Stomach (tissue), 4 donors: ENCODE results near the gene HDAC10.

Source experiments
- CTCF ChIP-seq, 7 experiments: fragments of 450-650 bp in 4 of 7; fragments of 200-600 bp in 3 of 7; sonication (generic) in 3 of 7; IDR thresholded peaks; one replicate each; pipeline ENCODE4 v1.5.1; 2016 to 2019; ENCODE audit warnings: antibody characterized with exemption in 7 of 7, control low read depth in 2 of 7, mild to moderate bottlenecking in 1 of 7
- EP300 ChIP-seq: sonication (generic); formaldehyde crosslinking; IDR thresholded peaks from one replicate; pipeline ENCODE4 v1.6.1; 2017; ENCODE audit warnings: antibody characterized with exemption
- POLR2A ChIP-seq, 4 donors: fragments of 450-650 bp; IDR thresholded peaks; one replicate each; pipeline ENCODE4 v1.6.1; 2016; ENCODE audit warnings: antibody characterized with exemption in 4 of 4, control low read depth in 2 of 4, mild to moderate bottlenecking in 1 of 4, moderate library complexity in 1 of 4
- POLR2AphosphoS5 ChIP-seq, 3 donors: sonication (generic); formaldehyde crosslinking; IDR thresholded peaks; one replicate each; pipeline ENCODE4 v1.6.1; 2016; ENCODE audit warnings: antibody characterized with exemption in 3 of 3

GRCh38 chr22:50205781-50206569 lies 45.1 kb downstream of the HDAC10 start:
- TF ChIP-seq CTCF (IDR thresholded peaks at IDR 0.05) (no peak), POLR2AphosphoS5 (IDR thresholded peaks at IDR 0.05) (no peak), EP300 (no peak), POLR2A (IDR thresholded peaks at IDR 0.05) (no peak)
